22Rv1 (cell line): ENCODE measurements around the gene HECA.
"Not testable (repeated sequence)": the region's sequence is repeated elsewhere in the genome, so short reads cannot be mapped to it uniquely, and the experiment has no call there.

ENCODE experiments used
- H3K27ac ChIP-seq: fragments of 450-650 bp; 2 replicates; pipeline ENCODE4 v1.5.1; 2017
- ZFX ChIP-seq: fragments of 450-650 bp; IDR thresholded peaks from 2 replicates; pipeline ENCODE4 v1.6.1; 2017; ENCODE audit warnings: antibody characterized with exemption, borderline replicate concordance
- TF ChIP-seq, protein P1 (sequence below): fragments of 450-650 bp; IDR thresholded peaks from 2 replicates; pipeline ENCODE4 v1.5.1; 2017; ENCODE audit warnings: mild to moderate bottlenecking

Gene HECA

DNA sequence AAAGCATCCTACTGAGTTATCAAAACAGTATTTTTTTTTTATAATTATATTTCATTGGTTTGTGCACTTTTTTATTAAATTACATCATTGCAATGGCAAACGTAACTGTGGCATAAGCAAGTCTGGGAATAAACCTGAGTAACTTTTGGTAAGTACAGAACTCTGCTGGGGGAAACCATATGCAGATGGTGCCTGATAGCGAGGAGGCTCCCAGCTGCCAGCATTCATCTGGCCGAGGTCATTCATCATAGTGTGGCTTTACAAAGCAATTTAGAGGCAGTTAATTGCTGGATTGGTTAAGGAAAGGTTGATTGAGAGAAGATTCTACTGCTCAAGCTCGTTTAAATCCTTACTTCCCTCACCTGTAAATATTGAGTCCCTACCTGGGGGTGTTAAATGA is 52.6 kb downstream of the HECA start:
- TF ChIP-seq ZFX: no peak
- TF ChIP-seq, protein P1, sequence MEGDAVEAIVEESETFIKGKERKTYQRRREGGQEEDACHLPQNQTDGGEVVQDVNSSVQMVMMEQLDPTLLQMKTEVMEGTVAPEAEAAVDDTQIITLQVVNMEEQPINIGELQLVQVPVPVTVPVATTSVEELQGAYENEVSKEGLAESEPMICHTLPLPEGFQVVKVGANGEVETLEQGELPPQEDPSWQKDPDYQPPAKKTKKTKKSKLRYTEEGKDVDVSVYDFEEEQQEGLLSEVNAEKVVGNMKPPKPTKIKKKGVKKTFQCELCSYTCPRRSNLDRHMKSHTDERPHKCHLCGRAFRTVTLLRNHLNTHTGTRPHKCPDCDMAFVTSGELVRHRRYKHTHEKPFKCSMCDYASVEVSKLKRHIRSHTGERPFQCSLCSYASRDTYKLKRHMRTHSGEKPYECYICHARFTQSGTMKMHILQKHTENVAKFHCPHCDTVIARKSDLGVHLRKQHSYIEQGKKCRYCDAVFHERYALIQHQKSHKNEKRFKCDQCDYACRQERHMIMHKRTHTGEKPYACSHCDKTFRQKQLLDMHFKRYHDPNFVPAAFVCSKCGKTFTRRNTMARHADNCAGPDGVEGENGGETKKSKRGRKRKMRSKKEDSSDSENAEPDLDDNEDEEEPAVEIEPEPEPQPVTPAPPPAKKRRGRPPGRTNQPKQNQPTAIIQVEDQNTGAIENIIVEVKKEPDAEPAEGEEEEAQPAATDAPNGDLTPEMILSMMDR: no peak
- no peak overlapping the region for H3K27ac ChIP-seq

DNA sequence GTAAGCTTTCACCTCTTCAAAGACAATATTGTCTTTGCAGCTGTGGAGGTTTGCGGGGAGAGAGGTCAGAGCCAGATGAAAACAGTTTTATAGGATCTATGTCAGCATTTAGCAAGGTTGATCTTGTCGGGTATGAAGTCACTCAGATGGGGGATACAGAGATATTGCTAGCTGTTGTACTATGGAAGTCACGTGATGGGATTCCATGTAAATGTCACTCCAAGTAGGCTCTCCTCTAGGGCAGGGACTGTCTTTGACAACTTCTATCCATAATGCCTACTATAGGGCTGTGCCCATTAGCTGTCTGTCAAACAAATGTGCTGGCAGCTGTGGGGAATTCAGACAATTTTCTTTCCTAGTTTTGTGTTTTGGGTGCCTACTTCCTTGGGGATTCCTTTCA is 54.8 kb downstream of the HECA start:
- no peak overlapping the region for H3K27ac ChIP-seq
- TF ChIP-seq, protein P1: no peak
- no peak for TF ChIP-seq ZFX

DNA sequence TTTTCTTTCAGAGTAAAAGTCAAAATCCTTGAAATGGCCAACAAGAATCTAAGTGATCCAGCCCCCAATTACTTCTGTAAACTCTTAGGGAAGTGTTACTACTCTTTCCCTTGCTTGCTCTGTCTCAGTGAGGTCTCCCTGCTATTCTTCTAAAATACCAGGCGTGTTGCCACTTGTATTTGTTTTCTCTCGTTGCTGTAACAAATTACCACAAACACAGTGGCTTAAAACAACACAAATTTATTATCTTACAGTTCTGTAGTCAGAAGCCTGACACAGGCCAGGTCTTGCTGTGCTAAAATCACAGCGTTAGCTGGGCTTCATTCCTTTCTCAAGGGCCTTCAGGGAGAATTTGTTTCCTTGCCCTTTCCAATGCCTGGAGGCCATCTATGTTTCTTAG is 59.9 kb downstream of the HECA start:
- H3K27ac ChIP-seq: no peak overlapping the region
- no peak for TF ChIP-seq ZFX
- TF ChIP-seq, protein P1: no peak

DNA sequence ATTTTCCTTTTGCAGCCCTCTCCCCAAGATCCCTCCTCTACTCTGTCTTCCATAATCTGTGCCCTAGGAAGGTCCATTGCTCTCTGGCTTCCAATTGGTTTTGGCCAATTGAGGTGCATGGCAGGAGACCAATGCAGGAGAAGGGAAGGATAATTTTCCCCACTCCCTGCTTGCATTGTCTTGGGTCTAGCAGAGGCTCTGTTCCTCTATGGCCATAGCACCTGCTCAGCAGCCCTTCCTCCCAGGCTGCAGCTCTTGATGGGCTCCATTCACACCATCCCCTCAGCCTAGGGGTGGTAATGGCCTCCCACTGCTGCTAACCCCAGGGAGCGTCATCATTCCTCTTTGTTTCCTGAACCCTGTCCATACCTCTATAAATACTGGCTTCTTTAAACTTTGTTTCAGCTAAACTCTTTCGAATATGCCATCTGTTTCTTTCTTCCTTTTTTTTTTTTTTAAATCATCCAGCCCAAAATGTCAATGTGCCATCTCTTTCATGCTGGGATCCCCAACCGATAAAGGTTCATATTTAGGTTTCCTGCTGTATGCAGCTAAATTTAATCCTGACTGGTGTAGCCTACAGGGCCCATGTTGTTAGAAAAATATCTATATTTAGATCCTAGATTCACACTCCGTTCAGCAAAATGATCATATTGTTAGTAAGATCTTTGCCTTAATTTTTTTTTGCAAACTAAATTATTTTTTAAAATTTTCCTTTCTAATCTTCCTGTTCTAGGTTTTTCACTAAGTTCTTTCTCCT is 63.8 kb downstream of the HECA start:
- TF ChIP-seq, protein P1: no peak
- no peak for TF ChIP-seq ZFX
- no peak overlapping the region for H3K27ac ChIP-seq

DNA sequence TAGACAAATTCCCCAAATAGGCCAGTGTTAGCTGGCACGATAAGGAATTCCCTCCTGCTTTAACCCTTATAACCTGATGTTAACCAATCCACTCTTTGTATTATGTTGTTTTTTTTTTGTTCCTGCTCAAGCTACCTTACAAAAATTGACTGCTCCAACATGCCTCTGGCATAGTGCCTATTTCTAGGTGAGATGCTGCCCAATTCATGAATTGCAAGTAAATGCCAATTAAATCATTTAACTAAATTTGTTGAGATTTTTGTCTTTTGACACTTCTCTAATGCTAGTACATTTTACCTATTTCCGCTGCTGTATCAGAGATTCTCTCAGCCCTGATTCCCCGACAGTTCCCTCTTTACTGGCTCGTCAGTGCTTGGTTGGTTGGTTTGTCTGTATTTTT is 66.5 kb downstream of the HECA start:
- TF ChIP-seq, protein P1: no peak
- H3K27ac ChIP-seq: no peak overlapping the region

DNA sequence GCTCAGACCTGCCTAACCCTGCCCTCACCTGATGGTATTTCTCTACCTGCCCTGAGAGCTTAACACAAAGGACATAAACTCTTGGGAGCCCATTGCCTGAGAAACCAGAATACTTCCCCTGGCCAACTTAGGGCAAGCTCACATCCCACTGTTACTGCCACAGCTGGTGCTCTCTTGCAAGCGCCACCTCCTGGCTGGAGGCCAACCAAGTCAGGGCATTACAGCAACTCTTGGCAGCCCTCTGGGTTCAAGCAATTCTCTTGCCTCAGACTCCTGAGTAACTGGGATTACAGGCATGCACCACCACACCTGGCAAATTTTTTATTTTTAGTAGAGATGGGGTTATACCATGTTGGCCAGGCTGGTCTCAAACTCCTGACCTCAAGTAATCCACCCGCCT is 70.1 kb downstream of the HECA start:
- no peak overlapping the region for H3K27ac ChIP-seq
- no peak for TF ChIP-seq ZFX
- TF ChIP-seq, protein P1: no peak

DNA sequence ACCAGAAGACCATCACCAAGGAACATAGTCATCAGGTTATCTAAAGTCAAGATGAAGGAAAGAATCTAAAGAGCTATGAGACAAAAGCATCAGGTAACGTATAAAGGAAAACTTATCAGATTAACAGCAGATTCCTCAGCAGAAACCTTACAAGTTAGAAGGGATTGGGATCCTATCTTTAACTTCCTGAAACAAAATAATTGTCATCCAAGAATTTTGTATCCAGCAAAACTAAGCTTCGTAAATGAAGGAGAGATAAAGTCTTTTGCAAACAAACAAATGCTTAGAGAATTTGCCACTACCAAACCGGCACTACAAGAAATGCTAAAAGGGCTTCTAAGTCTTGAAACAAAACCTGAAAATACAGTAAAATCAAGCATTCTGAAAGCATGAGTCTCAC is 71.0 kb downstream of the HECA start:
- H3K27ac ChIP-seq: no peak overlapping the region
- no peak for TF ChIP-seq ZFX
- TF ChIP-seq, protein P1: no peak

DNA sequence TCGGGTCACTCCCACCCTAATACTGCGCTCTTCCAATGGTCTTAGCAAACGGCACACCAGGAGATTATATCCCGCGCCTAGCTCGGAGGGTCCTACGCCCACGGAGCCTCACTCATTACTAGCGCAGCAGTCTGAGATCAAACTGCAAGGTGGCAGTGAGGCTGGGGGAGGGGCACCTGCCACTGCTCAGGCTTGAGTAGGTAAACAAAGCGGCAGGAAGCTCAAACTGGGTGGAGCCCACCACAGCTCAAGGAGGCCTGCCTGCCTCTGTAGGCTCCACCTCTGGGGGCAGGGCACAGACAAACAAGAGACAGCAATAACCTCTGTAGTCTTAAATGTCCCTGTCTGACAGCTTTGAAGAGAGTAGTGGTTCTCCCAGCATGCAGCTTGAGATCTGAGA is 75.9 kb downstream of the HECA start:
- H3K27ac ChIP-seq: not testable (repeated sequence)

DNA sequence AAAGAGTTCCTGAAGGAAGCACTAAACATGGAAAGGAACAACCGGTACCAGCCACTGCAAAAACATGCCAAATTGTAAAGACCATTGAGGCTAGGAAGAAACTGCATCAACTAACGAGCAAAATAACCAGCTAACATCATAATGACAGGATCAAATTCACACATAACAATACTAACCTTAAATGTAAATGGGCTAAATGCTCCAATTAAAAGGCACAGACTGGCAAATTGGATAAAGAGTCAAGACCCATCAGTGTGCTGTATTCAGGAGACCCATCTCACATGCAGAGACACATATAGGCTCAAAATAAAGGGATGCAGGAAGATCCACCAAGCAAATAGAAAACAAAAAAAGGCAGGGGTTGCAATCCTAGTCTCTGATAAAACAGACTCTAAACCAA is 77.6 kb downstream of the HECA start:
- H3K27ac ChIP-seq: not testable (repeated sequence)
